GM19240 (cell line): Measurements from ENCODE around the gene C1QTNF8.
"Not testable (repeated sequence)": the region's sequence is repeated elsewhere in the genome, so short reads cannot be mapped to it uniquely, and the experiment has no call there.

Source experiments
- DNase-seq: peaks from one replicate; pipeline ENCODE4 v3.0.0; 2011; ENCODE audit warnings: low spot score; ENCODE audit not compliant: insufficient read length

Gene C1QTNF8

DNA sequence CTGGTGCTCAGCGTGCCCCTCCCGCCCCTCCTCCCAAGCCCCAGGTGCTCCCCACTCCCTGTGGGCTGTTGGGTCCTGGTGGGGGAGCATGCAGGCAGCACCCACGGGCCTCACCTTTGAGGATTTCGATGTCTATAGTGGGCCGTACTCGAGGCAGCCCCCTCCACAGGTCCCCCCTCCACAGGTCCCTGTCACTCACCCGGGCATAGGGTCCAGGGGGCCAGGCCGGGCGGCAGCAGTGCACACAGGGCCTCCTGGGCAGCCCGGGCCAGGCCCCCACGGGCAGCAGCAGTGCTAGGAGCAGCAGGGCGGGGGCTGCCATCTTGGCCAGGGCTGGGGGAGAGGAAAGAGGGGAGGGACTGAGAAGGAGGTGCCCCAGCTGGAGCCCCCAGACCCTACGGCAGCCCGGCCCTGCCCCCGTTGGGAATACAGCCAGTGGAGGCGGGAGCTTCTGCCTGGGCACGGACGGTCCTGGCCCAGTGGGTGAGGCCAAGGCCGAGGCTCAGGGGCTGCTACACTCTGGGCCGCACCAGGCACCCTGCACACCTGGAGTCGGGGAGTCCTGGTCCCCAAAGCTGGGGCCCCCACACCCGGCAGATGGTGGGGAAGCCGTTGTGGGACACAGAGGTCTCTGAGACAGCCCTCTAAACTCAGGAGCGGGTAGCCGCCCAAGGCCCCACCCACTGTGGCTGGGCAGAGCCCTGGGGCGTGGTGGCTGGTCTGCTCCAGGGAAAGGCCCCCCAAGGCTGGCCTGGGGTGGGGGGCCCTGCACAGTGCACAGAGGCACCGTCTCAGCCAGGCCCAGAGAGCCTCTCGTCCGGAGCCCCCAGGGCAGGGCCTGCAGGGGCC, 1.2 kb downstream of the C1QTNF8 start:
- no peak for DNase-seq

DNA sequence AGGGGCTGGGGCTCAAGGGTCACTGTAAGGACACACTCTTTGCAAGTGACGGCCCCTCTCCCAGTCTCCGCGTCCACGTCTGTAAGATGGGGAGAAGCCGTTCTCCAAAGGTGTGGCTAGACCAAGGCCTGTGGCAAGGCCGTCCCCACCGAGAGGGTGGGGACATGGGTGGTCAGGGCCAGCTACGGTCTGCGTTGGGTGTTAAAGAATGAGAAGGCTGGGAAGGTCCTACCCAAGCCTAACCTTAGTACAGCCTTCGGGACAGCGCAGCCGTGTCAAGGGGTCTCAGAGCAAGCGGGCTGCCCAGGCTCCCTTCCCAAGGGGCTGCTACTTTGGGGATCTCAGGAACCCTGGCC, 1.9 kb downstream of the C1QTNF8 start:
- DNase-seq: no peak

- DNase-seq: no peak
Observed at GRCh38 chr16:1093284-1094123, 2.5 kb downstream of the C1QTNF8 start.

GRCh38 chr16:1092685-1093283, 3.3 kb downstream of the C1QTNF8 start:
- DNase-seq: not testable (repeated sequence)

DNA sequence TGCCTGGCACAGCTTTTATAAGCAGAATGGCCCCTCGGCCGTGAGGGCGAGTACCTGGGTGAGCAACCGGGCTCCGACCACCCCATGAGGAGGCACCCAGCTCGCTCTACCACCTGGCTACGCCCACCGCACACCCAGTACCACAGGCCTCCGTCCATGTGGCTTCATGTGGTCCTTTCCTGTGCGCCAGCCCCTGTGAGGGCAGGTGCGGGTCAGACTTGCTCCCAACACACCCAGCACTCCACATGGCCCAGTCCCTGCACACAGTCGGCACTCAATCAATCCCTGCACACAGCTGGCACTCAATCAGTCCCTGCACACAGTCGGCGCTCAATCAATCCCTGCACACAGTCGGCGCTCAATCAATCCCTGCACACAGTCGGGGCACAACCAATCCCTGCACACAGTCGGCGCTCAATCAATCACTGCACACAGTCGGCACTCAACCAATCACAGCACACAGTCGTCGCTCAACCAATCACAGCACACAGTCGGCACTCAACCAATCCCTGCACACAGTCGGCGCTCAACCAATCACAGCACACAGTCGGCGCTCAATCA, 4.0 kb downstream of the C1QTNF8 start:
- DNase-seq: no peak

- no peak for DNase-seq
Observed at GRCh38 chr16:1090620-1091587, 5.1 kb downstream of the C1QTNF8 start.

DNA sequence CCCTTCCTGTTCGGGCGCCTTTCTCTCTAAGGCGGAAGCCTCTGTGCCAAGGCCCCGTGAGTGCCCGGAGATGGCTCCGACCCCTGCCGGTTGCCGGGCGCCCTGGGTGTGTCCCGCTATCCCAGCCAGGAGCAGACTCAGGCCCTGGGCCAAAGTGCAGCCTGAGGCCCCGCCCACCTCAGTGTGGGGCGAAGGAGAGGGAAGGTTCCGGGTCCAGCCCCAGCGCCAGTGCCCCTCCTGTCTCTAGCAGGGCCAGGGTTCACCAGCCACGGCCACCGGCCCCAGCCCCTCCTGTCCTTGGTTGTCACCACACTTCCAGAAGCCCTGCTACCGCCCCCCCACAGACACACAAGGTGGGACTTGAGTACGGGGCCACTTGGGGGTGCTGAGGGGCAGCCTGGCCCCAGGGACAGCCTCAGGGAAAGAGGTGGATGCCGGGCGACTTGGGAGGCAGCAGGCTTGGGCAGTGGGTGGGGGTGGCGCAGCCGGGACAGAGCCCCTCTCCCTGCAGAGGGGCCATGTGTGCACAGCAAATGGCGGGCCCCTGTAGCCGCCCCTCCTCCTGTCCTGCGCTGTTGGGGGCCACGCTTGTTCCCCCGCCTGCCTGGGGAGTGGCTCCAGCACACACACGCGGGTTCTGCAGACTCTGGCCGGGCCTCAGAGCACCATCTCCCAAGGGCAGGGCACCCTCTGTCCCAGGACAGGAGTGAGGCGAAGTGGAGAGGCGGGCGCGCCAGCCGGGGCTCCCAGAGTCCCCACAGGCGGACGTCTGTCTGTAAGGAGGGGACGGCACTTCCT, 6.0 kb downstream of the C1QTNF8 start:
- no peak for DNase-seq

GRCh38 chr16:1089439-1089821, 6.6 kb downstream of the C1QTNF8 start:
- DNase-seq: no peak

DNA sequence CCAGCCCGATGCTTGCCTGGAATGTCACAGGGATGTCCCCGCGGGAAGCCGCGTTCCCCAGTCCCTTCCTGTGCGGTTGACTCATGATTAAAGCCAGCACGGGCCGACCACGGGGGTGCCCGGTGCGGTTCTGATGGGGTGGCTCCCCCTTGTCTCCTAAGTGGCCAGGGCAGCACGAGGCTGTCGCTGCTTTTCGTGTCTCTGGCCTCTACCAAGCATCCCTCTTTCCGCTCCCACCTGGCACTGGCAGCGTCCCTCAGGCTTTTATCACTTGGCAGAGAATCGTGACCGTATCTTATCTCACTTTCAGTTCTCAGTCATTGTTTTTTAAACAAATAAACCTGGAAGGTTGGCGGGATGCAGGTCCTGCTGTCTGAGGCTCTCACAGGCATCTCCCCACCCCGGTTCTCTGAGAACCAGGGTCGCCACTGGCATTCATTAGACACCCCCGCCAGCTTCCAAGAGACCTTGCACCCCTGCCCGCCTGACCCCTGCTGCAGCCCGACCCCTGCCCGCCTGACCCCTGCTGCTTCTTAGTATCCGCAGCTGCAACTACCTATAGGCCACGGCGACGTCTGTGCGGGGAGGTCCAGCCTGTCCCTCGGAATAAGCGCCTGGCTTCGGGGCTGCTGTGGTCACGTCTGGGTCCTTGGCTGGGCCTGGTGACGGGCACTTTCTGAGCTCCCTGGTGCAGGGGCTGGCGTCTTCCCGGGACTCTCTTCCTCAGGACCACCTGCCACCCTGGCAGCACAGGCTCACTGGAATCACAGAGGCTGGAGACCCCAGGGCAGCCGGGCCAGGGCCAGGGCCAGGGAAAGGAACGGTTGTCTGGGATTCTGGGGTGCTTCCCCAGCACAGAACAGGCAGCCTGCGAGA, 7.5 kb downstream of the C1QTNF8 start:
- no peak for DNase-seq

DNA sequence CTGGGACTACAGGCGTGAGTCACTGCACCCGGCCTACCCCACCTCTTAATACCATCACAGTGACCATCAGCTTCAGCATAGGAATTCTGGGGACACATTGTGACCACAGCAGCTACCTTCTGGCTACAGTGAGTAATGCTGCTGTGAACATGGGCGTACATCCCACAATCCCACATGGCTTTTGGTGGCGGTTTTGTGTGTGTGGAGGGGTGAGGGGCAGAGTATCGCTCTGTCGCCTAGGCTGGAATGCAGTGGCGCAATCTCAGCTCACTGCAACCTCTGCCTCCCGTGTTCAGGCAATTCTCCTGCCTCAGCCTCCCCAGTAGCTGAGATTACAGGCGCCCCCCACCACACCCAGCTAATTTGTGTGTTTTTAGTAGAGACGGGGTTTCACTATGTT, 9.6 kb downstream of the C1QTNF8 start:
- not testable (repeated sequence) for DNase-seq

GRCh38 chr16:1084971-1085370, 11.1 kb downstream of the C1QTNF8 start:
- DNase-seq: no peak

- no peak for DNase-seq
Observed at GRCh38 chr16:1082952-1083675, 12.9 kb downstream of the C1QTNF8 start.

DNA sequence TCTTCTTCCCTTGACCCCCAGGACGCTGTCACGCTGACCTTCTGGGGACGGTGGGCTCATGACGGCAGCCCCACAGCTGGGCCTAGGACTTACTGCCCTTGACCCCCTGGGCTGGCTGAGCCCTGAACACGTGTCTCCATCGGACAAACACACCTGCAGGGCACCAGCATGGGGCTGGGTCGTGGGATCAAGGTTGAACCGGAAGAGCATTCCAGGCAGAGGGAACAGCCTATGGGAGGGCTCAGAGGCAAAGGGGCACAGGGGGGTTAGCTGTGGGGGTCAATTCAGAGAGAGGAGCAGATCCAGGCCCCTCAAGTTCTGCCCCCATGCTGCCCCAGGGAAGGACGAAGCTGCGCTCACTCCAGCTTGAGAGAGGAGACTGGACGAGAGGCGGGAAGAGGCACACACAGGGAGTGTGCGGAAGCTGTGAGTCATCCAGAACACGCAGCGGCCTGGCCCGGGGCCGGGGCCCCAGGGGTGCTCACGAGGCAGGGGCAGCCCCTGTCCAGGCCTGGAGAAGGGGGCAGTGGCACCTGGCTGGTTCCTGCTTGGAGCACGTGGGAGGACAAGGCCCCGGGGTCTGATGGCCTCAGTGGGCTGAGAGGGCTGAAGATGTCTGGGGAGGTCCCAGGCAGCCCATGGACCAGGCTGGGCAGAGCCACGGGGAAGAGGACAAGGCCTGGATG, 13.6 kb downstream of the C1QTNF8 start:
- DNase-seq: no peak

GRCh38 chr16:1081734-1082265, 14.2 kb downstream of the C1QTNF8 start:
- no peak for DNase-seq

DNA sequence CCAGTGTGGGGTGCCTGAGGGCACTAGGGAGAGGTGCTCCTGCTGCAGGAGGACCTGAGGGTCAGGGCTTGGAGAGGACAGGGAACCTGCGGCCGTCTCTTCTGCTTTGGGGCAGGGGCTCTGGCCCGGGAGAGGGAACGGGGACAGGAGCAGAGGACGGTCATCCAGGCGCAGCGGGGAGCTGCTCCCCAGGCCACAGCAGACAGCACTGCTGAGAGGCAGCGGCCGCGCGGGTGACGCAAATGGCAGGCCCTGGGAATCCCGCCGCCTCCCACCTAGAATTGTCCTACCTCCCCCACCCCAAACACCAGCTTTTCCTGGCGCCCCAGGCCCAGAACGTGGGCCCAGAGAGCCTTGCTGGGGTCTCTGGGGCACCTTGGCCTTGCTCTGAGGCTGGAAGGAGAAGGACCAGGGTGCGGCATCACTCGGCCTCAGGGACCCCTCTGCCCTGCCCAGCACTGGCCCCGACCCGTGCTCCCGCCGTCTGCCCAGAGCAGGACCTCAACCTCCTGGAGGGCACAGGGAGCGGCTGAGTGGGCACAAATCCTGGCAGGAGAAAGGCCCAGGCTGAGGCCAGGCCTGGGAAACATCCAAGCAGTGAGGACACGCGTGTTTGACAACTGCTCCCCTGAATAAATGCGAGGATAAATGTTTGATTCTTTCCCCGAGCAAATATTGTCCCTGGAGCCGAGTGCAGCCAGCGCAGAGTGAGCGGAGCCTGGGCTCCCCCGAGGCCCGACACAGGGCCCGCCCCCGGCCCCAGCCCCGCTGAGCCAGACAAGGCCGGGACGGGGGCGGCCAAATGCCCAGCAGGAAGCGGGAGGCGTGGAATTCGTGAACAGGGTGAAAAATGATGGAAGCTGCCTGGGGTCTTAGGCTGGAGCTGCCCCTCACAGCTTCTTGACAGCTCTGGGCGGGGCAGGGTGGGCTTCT, 15.0 kb downstream of the C1QTNF8 start:
- DNase-seq: no peak

DNA sequence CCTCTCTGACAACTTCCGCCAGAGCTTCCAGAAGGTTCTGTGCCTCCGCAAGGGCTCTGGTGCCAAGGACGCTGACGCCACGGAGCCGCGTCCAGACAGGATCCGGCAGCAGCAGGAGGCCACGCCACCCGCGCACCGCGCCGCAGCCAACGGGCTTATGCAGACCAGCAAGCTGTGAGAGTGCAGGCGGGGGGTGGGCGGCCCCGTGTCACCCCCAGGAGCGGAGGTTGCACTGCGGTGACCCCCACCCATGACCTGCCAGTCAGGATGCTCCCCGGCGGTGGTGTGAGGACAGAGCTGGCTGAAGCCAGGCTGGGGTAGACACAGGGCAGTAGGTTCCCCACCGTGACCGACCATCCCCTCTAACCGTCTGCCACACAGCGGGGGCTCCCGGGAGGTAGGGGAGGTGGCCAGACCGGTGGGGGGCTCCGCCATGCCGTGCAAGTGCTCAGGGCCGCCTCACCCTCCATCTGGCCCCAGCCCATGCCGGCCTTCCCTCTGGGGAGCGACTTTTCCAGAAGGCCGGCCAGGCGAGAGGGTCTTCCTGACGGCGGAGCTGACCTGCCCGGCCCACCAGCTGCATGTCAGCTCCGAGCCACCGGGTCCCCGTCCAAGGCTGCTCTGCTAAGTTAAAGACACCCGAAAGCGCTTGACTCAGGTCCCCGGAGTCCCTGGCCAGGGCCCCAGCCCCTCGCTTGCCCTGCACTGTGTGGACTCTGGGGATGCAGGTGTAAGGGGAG, 16.1 kb downstream of the C1QTNF8 start:
- no peak for DNase-seq
